ENCODE data around the gene NUMB.

DNA sequence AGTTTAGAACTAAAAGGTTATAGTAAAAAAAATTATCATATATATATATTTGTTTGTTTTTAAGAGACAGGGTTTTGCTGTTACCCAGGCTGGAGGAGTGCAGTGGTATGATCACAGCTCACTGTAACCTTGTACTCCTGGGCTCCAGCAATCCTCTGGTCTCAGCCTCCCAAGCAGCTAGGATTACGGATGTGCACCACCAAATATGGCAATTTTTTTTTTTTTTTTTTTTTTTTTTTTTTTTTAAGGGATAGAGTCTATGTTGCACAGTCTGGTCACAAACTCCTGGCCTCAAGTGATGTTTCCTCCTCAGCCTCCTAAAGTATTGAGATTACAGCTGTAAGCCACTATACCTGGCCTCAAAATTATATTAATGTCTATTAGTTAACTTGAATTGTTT lies 172.4 kb downstream of the NUMB start:
- TF ChIP-seq, protein P1, sequence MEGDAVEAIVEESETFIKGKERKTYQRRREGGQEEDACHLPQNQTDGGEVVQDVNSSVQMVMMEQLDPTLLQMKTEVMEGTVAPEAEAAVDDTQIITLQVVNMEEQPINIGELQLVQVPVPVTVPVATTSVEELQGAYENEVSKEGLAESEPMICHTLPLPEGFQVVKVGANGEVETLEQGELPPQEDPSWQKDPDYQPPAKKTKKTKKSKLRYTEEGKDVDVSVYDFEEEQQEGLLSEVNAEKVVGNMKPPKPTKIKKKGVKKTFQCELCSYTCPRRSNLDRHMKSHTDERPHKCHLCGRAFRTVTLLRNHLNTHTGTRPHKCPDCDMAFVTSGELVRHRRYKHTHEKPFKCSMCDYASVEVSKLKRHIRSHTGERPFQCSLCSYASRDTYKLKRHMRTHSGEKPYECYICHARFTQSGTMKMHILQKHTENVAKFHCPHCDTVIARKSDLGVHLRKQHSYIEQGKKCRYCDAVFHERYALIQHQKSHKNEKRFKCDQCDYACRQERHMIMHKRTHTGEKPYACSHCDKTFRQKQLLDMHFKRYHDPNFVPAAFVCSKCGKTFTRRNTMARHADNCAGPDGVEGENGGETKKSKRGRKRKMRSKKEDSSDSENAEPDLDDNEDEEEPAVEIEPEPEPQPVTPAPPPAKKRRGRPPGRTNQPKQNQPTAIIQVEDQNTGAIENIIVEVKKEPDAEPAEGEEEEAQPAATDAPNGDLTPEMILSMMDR (IDR thresholded peaks at IDR 0.05; ENCODE audit: extremely low read depth in 1 of 2, insufficient read depth in 1 of 2, low read depth in 1 of 2, low read length in 2 of 2) = no peak
- TF ChIP-seq EZH2 (IDR thresholded peaks at IDR 0.05; ENCODE audit: borderline replicate concordance, low read depth, low read length, severe bottlenecking) = no peak
- TF ChIP-seq POLR2AphosphoS5 (IDR thresholded peaks at IDR 0.05; ENCODE audit: insufficient read depth, low read depth, low read length) = no peak

Data from endothelial cell of umbilical vein (primary cell).